GM12864 (cell line): Measurements from ENCODE around the gene GLYATL1.

ENCODE experiments used
- DNase-seq: peaks from one replicate; pipeline ENCODE4 v3.0.0-alpha.2; 2011; ENCODE audit warnings: low read depth
- H3K4me3 ChIP-seq: 2 replicates; pipeline ENCODE4 v1.5.1; 2011; ENCODE audit warnings: mild to moderate bottlenecking, low read depth, low read length, control low read depth
- TF ChIP-seq, protein P1 (sequence below): IDR thresholded peaks from 2 replicates; pipeline ENCODE4 v1.5.1; 2011; ENCODE audit warnings: low read depth, mild to moderate bottlenecking, moderate library complexity, low read length, control low read depth, inconsistent platforms; ENCODE audit errors: missing control alignments

The GLYATL1 gene

DNA sequence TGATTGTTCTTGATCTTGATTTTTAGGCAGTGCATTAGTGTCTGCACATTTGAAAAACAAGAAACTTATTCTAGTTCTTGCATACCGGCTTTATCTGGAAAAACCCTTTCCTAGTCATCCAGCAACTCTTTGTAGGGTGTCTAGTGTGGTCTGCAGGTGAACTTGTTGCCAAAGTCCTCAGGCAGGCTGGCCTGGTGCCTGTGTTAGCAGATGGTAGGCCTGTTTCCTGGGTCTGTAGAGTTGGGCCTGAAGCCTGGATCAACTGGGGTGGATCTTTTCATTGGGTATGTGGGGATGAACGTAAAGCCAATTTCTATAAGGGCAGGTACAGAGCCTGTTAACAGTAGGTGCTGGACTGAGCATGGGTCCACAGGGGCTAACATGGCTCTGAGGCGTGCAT is 5.6 kb upstream of the GLYATL1 start:
- no peak for DNase-seq
- H3K4me3 ChIP-seq: no peak overlapping the region
- TF ChIP-seq, protein P1, sequence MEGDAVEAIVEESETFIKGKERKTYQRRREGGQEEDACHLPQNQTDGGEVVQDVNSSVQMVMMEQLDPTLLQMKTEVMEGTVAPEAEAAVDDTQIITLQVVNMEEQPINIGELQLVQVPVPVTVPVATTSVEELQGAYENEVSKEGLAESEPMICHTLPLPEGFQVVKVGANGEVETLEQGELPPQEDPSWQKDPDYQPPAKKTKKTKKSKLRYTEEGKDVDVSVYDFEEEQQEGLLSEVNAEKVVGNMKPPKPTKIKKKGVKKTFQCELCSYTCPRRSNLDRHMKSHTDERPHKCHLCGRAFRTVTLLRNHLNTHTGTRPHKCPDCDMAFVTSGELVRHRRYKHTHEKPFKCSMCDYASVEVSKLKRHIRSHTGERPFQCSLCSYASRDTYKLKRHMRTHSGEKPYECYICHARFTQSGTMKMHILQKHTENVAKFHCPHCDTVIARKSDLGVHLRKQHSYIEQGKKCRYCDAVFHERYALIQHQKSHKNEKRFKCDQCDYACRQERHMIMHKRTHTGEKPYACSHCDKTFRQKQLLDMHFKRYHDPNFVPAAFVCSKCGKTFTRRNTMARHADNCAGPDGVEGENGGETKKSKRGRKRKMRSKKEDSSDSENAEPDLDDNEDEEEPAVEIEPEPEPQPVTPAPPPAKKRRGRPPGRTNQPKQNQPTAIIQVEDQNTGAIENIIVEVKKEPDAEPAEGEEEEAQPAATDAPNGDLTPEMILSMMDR: no peak

DNA sequence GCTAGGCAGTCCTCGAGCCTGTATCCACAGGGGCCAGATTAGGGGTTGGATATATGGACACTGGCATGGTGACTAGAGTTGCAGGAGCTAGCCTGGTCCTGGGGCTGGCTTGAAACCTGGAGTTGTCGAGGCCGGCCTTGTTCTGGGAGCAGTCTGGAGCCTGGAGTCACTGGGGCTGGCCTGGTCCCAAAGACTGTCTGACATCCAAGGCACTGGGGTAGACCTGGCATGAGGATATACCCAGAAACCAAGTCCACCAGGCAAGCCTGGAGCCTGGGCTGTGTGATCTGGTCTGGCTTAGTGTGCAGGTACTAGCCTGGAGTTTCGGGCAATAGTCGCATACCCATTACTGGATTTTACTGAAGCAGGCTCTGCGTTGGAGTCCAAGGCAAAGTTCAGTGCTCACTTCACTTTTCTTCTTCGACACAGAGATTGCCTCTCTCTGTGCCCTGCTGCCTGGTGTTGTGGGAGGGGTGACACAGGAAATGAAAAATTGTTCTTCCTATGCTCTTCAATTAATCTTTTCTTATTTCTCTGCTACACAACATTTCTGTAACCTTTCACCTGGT is 4.3 kb upstream of the GLYATL1 start:
- no peak for DNase-seq

DNA sequence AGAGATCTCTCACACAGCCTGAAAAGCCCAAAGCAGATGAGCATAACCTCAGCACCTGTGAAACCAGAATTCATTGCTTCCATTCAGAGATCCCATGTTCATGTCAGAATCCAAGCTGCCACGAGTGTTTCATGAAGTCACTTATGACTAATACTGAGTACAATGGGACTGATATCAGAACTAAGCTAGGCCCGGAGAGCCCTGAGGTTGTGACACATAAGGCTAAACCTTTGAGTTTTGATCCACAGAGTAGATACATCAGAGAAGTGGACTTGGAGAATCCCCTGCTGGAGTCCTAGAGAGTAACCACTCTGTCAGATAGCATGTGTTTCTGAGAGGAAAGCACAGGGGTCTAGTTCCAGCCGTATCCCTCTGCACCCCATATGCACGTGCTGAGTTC is 890 bp upstream of the GLYATL1 start:
- TF ChIP-seq, protein P1: no peak
- no peak for DNase-seq
- H3K4me3 ChIP-seq: no peak overlapping the region

More for the DNA sequence above, 4.3 kb upstream of the GLYATL1 start:
- TF ChIP-seq, protein P1: no peak
- no peak overlapping the region for H3K4me3 ChIP-seq

DNA sequence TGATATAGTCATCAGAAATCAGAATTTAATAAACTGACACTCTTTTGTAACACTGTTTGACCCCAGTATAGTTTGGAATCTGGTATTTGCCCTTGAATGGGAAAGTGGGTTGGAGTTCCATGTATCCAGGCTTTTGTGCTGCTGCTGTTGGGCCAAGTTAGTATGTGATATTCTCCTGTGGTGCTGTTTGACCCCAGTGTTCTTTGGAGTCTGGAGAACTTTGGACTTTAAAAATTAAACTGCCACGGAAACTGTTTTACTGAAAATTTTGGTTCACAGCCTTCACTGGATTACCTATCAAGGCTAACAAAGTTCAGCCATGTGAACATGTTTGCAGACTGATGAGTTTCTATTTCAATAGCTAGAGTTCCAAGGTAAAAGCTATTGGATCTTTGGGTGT is 740 bp downstream of the GLYATL1 start:
- TF ChIP-seq, protein P1: no peak
- no peak overlapping the region for H3K4me3 ChIP-seq
- DNase-seq: no peak

DNA sequence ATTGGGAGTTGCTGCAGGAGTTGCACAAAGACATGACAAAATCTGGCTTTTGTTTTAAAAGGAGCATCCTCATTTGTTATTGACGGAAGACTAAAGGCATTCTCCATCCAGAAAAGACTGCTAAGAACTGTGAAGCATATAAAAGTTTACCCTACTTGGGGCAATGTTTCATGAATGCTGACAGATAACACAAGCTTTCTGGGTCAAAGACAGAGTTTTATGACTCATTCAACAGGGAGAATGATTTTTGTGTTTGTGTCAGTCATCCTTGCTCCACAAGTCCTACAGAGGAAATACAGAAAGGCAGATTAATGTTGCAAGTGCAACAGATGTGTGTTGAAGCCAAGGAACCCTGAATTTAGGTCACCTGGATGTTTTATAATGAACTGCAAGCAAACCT is 2.5 kb downstream of the GLYATL1 start:
- TF ChIP-seq, protein P1: no peak
- no peak overlapping the region for H3K4me3 ChIP-seq
- no peak for DNase-seq

DNA sequence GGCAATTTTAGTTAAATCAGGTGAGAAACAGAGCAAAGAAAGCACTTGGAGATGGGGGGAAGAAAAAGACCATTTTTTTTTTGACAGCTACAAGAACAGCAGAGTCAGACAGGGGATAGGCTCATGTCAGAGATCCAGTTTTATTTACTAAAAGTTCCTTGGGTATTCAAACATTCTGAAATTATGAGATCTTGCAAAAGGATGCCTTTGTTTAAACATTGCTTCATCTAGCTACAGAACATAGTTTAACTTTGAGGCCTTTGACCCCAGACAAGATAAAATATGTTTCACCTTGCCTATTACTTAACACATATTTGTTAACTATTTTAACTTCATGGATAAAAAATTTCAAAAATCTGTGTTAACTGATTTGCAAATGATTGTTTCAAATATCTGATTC is 6.4 kb downstream of the GLYATL1 start:
- TF ChIP-seq, protein P1: no peak
- H3K4me3 ChIP-seq: no peak overlapping the region
- DNase-seq: no peak

DNA sequence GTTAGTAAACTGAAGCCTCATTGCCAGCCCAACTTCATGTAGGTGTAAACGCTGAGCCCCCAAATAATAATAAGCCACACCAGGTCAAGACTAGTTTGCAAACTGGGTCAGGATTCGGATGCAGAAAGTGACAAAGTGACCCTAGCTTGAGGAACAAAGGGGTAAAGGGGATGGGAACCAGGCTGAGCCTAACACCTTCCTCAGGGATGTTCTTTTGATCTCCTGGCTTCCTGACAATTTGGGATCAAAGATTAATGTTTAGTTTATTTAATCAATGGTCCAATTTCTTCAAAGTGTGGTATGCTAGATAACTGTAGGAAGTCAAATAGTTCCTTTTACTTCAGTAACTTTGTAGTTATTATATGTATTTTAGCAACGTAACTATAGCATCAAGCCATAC is 9.9 kb downstream of the GLYATL1 start:
- no peak overlapping the region for H3K4me3 ChIP-seq

More for the DNA sequence above, 9.9 kb downstream of the GLYATL1 start:
- DNase-seq: no peak
- TF ChIP-seq, protein P1: no peak
